ENCODE measurements around the gene MAP4K3.

DNA sequence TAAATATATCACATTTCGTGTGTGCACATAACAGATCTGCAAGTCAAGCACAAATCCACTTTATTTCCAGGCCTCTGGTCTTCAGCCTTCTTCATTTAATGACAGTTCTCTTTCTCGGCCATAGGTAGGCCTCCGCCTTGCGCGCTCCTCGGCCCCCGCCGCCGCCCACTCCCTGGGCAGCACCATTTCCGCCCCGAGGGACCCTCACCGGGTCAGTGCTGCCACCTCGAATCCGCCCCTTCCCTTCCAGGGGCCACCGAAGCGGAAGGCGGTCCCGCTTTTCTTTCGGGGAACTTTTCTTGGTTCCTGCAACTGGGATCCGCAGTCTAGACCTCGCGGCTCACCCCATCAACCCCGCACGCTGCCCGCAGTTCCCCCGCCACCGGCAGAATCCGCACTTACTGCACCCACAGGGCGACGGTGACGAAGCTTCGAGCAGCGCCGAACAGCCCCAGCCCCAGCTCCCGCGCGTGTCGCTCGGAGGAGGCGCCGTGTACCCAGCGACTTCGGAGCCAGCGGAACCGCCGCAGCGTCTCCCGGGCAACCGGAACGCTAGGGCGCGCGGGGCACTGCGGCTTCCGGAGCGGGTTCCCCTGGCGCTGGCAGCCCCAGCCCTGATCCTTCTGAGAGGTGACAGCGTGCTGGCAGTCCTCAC lies 193.5 kb downstream of the MAP4K3 start, which contains the start of gene CDKL4:
- TF ChIP-seq, protein P1, sequence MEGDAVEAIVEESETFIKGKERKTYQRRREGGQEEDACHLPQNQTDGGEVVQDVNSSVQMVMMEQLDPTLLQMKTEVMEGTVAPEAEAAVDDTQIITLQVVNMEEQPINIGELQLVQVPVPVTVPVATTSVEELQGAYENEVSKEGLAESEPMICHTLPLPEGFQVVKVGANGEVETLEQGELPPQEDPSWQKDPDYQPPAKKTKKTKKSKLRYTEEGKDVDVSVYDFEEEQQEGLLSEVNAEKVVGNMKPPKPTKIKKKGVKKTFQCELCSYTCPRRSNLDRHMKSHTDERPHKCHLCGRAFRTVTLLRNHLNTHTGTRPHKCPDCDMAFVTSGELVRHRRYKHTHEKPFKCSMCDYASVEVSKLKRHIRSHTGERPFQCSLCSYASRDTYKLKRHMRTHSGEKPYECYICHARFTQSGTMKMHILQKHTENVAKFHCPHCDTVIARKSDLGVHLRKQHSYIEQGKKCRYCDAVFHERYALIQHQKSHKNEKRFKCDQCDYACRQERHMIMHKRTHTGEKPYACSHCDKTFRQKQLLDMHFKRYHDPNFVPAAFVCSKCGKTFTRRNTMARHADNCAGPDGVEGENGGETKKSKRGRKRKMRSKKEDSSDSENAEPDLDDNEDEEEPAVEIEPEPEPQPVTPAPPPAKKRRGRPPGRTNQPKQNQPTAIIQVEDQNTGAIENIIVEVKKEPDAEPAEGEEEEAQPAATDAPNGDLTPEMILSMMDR (IDR thresholded peaks at IDR 0.05; ENCODE audit: insufficient read depth, low read depth, low read length) = no peak
- no peak for TF ChIP-seq EZH2 (IDR thresholded peaks at IDR 0.05; ENCODE audit: insufficient read depth, low read length)

All from astrocyte (in vitro differentiated cells and primary cell).